ENCODE measurements around the gene ACSS3.

DNA sequence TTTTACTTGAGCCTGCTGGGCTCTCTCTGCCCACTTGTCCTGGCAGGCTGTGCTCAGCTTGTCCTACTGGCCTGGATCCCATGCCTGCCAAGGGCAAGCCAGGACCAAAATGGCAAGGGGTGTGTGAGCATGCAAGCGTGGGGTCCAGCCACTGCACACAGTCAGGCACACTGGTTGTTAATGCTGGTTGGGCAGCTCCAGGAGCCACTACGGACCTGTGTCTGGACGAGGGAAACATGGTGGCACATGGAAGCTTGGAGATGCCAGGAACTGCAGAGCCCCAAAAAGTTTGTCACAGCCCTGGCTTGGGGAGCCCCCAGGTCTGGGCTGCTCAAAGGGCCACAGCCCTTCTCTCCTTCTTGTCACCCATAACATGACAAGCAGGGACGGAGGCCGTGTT is 83.8 kb downstream of the ACSS3 start:
- no peak for TF ChIP-seq EZH2 (IDR thresholded peaks at IDR 0.05; ENCODE audit: borderline replicate concordance, low read length)
- TF ChIP-seq, protein P1, sequence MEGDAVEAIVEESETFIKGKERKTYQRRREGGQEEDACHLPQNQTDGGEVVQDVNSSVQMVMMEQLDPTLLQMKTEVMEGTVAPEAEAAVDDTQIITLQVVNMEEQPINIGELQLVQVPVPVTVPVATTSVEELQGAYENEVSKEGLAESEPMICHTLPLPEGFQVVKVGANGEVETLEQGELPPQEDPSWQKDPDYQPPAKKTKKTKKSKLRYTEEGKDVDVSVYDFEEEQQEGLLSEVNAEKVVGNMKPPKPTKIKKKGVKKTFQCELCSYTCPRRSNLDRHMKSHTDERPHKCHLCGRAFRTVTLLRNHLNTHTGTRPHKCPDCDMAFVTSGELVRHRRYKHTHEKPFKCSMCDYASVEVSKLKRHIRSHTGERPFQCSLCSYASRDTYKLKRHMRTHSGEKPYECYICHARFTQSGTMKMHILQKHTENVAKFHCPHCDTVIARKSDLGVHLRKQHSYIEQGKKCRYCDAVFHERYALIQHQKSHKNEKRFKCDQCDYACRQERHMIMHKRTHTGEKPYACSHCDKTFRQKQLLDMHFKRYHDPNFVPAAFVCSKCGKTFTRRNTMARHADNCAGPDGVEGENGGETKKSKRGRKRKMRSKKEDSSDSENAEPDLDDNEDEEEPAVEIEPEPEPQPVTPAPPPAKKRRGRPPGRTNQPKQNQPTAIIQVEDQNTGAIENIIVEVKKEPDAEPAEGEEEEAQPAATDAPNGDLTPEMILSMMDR (IDR thresholded peaks at IDR 0.05; ENCODE audit: low read length): no peak
